Brain microvascular endothelial cell (primary cell): ENCODE data around the gene CFAP45.

Source experiments
- DNase-seq: peaks from one replicate; pipeline ENCODE4 v3.0.0-alpha.2; 2020
- H3K27ac ChIP-seq: fragments of 250-450 bp; sonication (Bioruptor Pico); 2 replicates; pipeline ENCODE4 v1.5.1; 2020; ENCODE audit warnings: mild to moderate bottlenecking, moderate library complexity
- H3K27me3 ChIP-seq: fragments of 250-450 bp; sonication (Bioruptor Pico); replicated peaks from 2 replicates; pipeline ENCODE4 v1.5.1; 2020; ENCODE audit warnings: mild to moderate bottlenecking
- H3K36me3 ChIP-seq: fragments of 250-450 bp; sonication (Bioruptor Pico); replicated peaks from 2 replicates; pipeline ENCODE4 v1.5.1; 2020; ENCODE audit warnings: mild to moderate bottlenecking
- H3K4me3 ChIP-seq: 2 replicates; pipeline ENCODE4 v1.5.1; 2011; ENCODE audit warnings: low read depth, mild to moderate bottlenecking, control low read depth, low read length, moderate library complexity
- CTCF ChIP-seq: IDR thresholded peaks from 2 replicates; pipeline ENCODE4 v1.5.1; 2011; ENCODE audit warnings: low read depth, mild to moderate bottlenecking, moderate library complexity, low read length, control low read depth, inconsistent platforms; ENCODE audit errors: missing control alignments
- in situ Hi-C: cut with HindIII; loops from 2 replicates; pipeline ENCODE4 v1.10.0; 2017; ENCODE audit warnings: low sequenced_read_pairs, low pct_ligation_motif_present

CFAP45 gene

DNA sequence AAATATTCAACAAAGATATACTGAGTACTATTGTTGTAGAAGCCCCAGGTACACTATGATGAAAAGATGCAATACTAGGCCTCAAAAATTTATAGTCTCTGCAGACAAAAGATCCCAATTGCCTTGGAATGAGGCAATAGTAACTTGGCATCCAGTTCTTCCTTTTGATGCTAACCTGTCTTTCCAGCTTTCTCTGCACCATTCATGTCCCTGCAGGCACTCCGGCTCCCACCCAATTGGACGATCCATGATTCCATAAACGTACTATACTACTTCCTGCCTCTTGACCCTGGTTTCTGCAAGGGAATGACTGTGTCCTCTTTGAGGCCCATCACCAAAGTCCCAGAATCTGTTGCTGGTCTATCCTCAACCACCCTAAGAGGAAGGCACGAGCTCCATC lies 33.4 kb upstream of the CFAP45 start:
- Histone ChIP-seq H3K27ac (no peak overlapping the region), H3K4me3 (no peak overlapping the region), H3K36me3 (no peaks in the 10 kb centered on the region), H3K27me3 (no peaks in the 10 kb centered on the region)
- in situ Hi-C loops = no loop called here
- no peak for DNase-seq
- no peak for TF ChIP-seq CTCF

GRCh38 chr1:159932296-159933285 lies 32.6 kb upstream of the CFAP45 start:
- in situ Hi-C loops = no loop called here
- no peak for TF ChIP-seq CTCF
- no peaks in the 10 kb centered on the region for H3K27me3 ChIP-seq
- H3K4me3 ChIP-seq = no peak overlapping the region
- no peaks in the 10 kb centered on the region for H3K36me3 ChIP-seq
- no peak for DNase-seq
- no peak overlapping the region for H3K27ac ChIP-seq

GRCh38 chr1:159931795-159932173 lies 31.8 kb upstream of the CFAP45 start:
- Histone ChIP-seq H3K27me3 (no peaks in the 10 kb centered on the region), H3K4me3 (no peak overlapping the region), H3K27ac (no peak overlapping the region), H3K36me3 (no peaks in the 10 kb centered on the region)
- no peak for DNase-seq
- TF ChIP-seq CTCF = no peak
- in situ Hi-C loops = no loop called here

DNA sequence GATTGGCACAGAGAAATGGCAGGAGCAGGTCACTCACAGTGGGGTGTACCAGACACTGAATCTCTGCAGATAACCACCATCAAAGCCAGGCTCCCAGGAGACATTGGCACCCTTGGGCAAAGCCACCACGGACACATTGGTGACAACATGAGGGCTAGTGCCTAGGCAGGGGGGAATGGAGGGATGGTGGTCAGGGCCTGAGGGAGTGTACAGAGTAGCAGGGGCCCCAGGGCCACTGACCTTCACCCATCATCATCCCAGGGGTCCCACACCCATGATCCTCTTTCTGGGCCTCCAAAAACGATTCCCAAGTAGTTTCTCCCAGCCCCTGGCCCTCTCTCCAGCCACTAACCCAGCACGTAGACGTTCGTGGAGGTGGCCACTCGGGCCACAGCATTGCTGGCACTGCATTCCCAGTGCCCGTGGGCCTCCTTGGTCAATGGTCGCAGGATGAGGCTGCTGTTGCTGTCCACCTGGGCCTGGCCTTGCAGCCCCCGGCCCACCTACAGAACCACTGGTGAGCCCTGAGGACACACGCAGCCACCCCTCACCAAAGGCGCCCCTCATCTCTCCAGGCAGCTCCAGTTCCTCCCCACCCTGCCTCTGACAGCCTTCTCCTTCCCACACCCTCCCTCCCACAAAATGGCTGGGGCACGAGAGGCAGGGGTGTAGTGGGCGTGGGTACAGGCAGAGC lies 31.3 kb upstream of the CFAP45 start:
- Histone ChIP-seq H3K36me3 (no peaks in the 10 kb centered on the region), H3K27me3 (no peaks in the 10 kb centered on the region), H3K27ac (no peak overlapping the region), H3K4me3 (no peak overlapping the region)
- TF ChIP-seq CTCF = no peak
- in situ Hi-C loops = no loop called here
- no peak for DNase-seq

GRCh38 chr1:159930634-159931033 lies 30.7 kb upstream of the CFAP45 start:
- Histone ChIP-seq H3K27ac (no peak overlapping the region), H3K4me3 (no peak overlapping the region), H3K36me3 (no peaks in the 10 kb centered on the region), H3K27me3 (no peaks in the 10 kb centered on the region)
- in situ Hi-C loops = no loop called here
- no peak for DNase-seq
- no peak for TF ChIP-seq CTCF
